DMS53 treated with DMSO at 0.1 percent for 48 hours (cell line): ENCODE data around the gene UBE2E2.

Experiments
- DNase-seq: peaks from one replicate; lab custom pipeline; 2025; ENCODE audit not compliant: unreplicated experiment; lab: John Stamatoyannopoulos, UW

The UBE2E2 gene

GRCh38 chr3:23272820-23273219 lies 69.7 kb downstream of the UBE2E2 start:
- DNase-seq: no peak

GRCh38 chr3:23275061-23275460 lies 71.9 kb downstream of the UBE2E2 start:
- no peak for DNase-seq

GRCh38 chr3:23275814-23276213 lies 72.7 kb downstream of the UBE2E2 start:
- no peak for DNase-seq

- DNase-seq: no peak
These were observed 74.0 kb downstream of the UBE2E2 start for GRCh38 chr3:23276913-23277658.

- DNase-seq: no peak
These were observed 74.6 kb downstream of the UBE2E2 start for GRCh38 chr3:23277688-23278087.

GRCh38 chr3:23283625-23284024 lies 80.5 kb downstream of the UBE2E2 start:
- no peak for DNase-seq

GRCh38 chr3:23288286-23288685 lies 85.2 kb downstream of the UBE2E2 start:
- DNase-seq: no peak

GRCh38 chr3:23288715-23289114 lies 85.6 kb downstream of the UBE2E2 start:
- DNase-seq: no peak

- DNase-seq: no peak
These were observed 89.3 kb downstream of the UBE2E2 start for GRCh38 chr3:23292432-23292831.

GRCh38 chr3:23294770-23295387 lies 91.8 kb downstream of the UBE2E2 start:
- DNase-seq: no peak

- DNase-seq: no peak
These were observed 98.7 kb downstream of the UBE2E2 start for GRCh38 chr3:23301819-23302218.

- no peak for DNase-seq
These were observed 99.1 kb downstream of the UBE2E2 start for GRCh38 chr3:23302271-23302670.

- no peak for DNase-seq
These were observed 100.6 kb downstream of the UBE2E2 start for GRCh38 chr3:23303601-23304217.

- no peak for DNase-seq
These were observed 101.3 kb downstream of the UBE2E2 start for GRCh38 chr3:23304424-23304823.

GRCh38 chr3:23308986-23309625 lies 106.0 kb downstream of the UBE2E2 start:
- DNase-seq: no peak

GRCh38 chr3:23312866-23313265 lies 109.7 kb downstream of the UBE2E2 start:
- no peak for DNase-seq

- no peak for DNase-seq
These were observed 112.0 kb downstream of the UBE2E2 start for GRCh38 chr3:23314981-23315762.

- no peak for DNase-seq
These were observed 113.8 kb downstream of the UBE2E2 start for GRCh38 chr3:23316924-23317323.

- no peak for DNase-seq
These were observed 116.5 kb downstream of the UBE2E2 start for GRCh38 chr3:23319366-23320312.
